ENCODE measurements around the gene DLGAP1.

- TF ChIP-seq CTCF (IDR thresholded peaks at IDR 0.05; ENCODE audit: poor library complexity, severe bottlenecking): no peak
- no peak for TF ChIP-seq POLR2AphosphoS5 (IDR thresholded peaks at IDR 0.05)
- TF ChIP-seq EP300 (conservative IDR thresholded peaks at IDR 0.05; ENCODE audit: poor library complexity, severe bottlenecking): no peak
- no peak for TF ChIP-seq TAF1 (IDR thresholded peaks at IDR 0.05; ENCODE audit: low read depth)
- TF ChIP-seq RAD21 (conservative IDR thresholded peaks at IDR 0.05): no peak
- no peak for TF ChIP-seq SMC3 (conservative IDR thresholded peaks at IDR 0.05; ENCODE audit: poor library complexity)
- TF ChIP-seq EZH2 (IDR thresholded peaks at IDR 0.05; ENCODE audit: borderline replicate concordance, insufficient read depth, low read length, poor library complexity, severe bottlenecking): no peak
Observed at GRCh38 chr18:3494245-3494526, 960.9 kb downstream of the DLGAP1 start.

Measured in neural cell (in vitro differentiated cells).